Measurements from ENCODE around the gene TMEM35A. TPM values are rescaled to one million over a fixed set of nuclear protein-coding genes. Genes with fewer than 3 reads are reported as not detected.

The TMEM35A gene
- total RNA-seq, 2 donors from 2014 or later: 13.8 to 26.5 TPM

- no peak for DNase-seq (ENCODE audit: low spot score)
- intact Hi-C loops (cut with DNase I): no loop called here
Measured at GRCh38 chrX:101136235-101136634, 57.6 kb downstream of the TMEM35A start.

Other genes starting within 250 kb of the TMEM35A start
- gene NOX1, start 204.5 kb upstream of the TMEM35A start, total RNA-seq: not detected
- under 1 TPM; 0.14 TPM for gene XKRX, start 150.0 kb upstream of the TMEM35A start, total RNA-seq
- not detected for gene ARL13A, start 109.2 kb upstream of the TMEM35A start, total RNA-seq
- gene TRMT2B, start 26.8 kb upstream of the TMEM35A start, total RNA-seq: 10 to 100 TPM; 12.9 to 14.7 TPM
- 1 to 10 TPM; 1.2 to 2.0 TPM for gene CENPI, start 19.3 kb downstream of the TMEM35A start, total RNA-seq
- gene DRP2, start 140.9 kb downstream of the TMEM35A start, total RNA-seq: under 1 TPM; 0.57 to 0.65 TPM
- not detected for gene TAF7L, start 212.5 kb downstream of the TMEM35A start, total RNA-seq

Measured in posterior vena cava (tissue), 2 donors.